Activated CD8-positive, alpha-beta memory T cell treated with anti-CD3 and anti-CD28 coated beads for 36 hours (primary cell): Measurements from ENCODE around the gene RBM46. TPM values are rescaled to one million over a fixed set of nuclear protein-coding genes. Genes with fewer than 3 reads are reported as not detected.

ENCODE experiments used
- CTCF ChIA-PET: fragments of 350-600 bp; sonication (Branson Sonifier 250); formaldehyde crosslinking; loops from one replicate; lab custom pipeline; 2021; ENCODE audit warnings: antibody characterized with exemption; lab: Charles Lee
- POLR2A ChIA-PET: fragments of 350-600 bp; sonication (Branson Sonifier 250); formaldehyde crosslinking; loops from one replicate; lab custom pipeline; 2021; ENCODE audit warnings: antibody characterized with exemption; lab: Charles Lee
- total RNA-seq, 2 experiments: library from RNA; stranded (reverse); gene quantifications; one replicate each; pipeline ENCODE4 v1.2.3, GENCODE V29; 2021

Gene RBM46, protein sequence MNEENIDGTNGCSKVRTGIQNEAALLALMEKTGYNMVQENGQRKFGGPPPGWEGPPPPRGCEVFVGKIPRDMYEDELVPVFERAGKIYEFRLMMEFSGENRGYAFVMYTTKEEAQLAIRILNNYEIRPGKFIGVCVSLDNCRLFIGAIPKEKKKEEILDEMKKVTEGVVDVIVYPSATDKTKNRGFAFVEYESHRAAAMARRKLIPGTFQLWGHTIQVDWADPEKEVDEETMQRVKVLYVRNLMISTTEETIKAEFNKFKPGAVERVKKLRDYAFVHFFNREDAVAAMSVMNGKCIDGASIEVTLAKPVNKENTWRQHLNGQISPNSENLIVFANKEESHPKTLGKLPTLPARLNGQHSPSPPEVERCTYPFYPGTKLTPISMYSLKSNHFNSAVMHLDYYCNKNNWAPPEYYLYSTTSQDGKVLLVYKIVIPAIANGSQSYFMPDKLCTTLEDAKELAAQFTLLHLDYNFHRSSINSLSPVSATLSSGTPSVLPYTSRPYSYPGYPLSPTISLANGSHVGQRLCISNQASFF
- total RNA-seq, result not detected

DNA sequence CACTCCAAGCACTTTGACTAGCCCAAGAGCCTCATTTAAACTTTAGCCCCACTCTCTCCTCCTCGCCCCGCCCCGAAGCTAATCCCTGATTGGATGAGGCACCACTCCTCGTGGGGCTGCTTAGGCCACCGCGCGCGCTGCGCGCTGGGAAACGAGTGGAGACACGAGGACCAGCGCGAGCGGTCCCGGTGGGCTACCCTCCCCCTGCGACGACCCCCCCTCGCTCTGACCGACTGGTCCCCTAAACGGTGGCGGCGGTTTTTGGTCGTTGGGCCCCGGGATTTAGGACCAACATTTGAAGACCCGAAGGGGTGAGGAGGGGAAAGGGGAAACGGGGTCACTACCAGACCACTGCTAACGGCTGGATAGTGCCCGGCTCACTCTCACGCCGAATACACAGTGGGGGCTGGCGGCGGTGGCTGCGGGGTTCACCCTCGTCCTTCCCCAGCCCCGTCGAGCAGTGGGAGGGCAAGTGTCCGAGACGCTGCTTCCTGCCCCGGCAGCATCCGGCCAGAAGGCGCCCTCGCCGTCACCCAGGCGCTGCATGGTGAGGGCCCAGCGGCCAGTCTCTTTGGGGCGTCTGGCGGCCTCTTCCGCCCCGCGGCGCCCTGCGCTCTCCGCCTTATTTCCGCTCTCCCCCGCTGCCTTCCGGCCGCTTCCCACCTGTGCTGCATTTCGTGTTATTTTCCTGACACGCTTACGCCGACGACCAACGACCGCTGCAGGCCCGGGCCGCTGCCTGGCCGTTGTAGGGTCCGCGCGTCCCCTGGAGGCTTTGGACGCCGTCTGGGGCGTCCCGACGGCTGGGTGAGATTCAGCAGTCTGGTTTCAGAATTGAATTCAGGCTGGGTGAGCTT is at the start of gene RBM46:
Gene RBM46 (plus strand): TSS at position 147 of the 857 bp plus-strand sequence. CDS start 15,481 bp downstream, outside the sequence.
- POLR2A ChIA-PET, result no interaction called here
- CTCF ChIA-PET, result no interaction called here

DNA sequence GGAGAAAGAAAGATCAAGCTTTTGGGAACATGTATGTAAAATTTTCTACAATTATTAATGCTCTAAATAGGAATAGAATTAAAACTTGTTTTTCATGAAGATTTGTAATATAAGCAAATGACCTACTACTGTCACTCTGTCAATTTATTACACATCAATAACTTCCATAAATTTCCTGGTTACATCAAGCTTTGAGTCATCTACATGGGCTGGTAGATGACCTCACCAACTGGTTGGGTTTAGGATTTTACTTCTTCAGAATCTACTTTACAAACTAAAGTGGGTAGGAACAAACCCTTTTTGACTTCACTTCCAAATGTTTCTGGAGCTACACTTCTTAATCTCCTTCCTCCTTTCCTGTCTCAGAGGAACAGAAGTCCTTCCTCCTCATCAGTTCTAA is 49.3 kb upstream of the RBM46 start:
- POLR2A ChIA-PET, result no interaction called here
- CTCF ChIA-PET, result no interaction called here

DNA sequence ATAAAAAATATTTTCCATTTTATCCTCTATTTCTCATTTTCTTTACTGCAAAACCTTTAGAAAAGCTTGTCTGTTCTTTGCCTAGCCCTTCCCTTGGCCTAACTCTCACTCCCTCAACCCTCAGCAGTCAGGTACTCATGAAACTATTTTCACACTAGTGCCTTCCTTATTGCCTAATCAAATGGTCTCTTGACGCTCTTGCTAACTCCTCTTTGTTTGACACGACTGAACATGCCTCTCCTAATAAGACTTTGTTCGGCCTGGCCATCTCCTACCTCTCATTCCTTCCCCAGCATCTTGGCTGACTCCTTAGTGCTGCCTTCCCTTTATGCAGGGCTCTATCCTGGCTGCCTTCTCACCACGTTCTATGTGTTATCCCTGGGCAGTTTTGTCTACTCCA is 48.4 kb upstream of the RBM46 start:
- ChIA-PET CTCF (no interaction called here), POLR2A (no interaction called here)

DNA sequence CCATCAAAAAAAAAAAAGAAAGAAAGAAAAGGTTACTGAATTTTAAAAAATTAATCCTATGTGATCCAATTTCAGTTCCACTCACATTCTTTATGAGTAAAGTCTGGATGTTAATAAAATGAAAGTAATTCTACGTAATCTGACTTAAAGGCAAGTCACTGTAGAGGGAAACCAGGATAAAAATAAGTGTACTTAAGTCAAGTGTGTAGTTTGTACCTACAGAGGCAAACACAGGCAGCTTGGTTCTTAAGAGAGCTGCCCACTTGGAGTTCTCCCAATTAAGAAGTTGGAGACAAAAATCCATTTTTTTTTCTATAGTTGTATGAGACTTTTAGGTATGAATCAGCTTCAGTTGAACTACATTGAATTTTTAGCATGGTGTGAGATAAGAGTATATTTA is 44.3 kb upstream of the RBM46 start:
- ChIA-PET CTCF (no interaction called here), POLR2A (no interaction called here)

DNA sequence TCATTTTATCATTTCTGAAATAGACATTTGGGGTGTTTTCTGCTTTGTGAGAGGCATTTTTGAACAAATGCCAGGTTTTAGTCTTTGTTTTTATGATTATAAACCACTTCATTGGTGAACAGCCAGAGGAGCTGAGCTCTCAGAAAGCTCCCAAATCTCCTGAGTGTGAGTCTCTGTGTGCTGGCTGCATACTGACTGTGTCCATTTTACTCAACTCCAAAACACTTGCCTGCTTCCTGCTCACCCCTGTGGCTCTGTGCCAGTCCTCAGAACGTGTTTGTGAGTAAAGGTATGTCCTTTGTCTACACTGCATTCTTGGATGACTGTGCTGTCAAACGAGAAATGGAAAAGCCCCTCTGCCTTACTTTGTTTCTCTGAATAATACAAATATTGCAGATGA is 42.6 kb upstream of the RBM46 start:
- ChIA-PET POLR2A (no interaction called here), CTCF (no interaction called here)

DNA sequence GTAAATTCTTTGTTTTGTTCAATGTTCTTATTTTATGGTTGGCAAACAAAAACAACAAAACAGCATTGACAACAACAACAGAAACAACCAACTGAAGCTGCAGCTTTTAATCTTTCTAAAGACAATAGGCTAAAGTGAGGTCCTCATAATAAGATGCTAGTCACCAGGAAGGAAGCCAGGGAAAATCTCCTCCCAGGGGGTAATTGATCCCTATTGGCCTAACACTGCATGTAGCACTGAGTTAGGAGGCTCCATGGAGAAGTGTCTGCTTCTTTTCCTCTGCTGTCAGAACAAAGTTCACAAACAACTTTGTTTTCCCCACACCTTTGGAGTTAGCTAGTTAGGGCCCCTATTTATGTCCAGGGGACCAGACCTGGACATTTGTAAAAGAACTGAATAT is 42.0 kb upstream of the RBM46 start:
- CTCF ChIA-PET, result no interaction called here
- POLR2A ChIA-PET, result no interaction called here

DNA sequence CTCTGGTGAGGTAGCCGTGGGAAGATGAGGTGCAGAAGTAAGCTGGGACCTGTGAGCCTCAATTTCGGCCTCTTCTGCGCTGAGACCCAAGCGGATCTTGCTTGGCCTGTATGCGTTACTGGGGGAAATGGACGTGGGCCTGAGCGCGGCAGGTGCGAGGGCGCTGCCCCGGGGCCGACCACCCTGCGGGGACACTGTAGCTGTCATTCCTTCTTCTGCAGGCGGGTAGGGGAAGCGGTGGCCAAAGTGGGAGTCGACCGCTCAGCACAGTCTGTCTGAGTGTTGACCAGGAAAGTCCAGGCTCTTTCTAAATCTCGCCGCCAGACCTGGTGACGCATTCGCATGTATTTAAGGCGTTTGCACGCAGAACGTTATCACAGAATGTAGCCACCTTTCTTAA is 40.6 kb upstream of the RBM46 start:
- CTCF ChIA-PET, result no interaction called here

DNA sequence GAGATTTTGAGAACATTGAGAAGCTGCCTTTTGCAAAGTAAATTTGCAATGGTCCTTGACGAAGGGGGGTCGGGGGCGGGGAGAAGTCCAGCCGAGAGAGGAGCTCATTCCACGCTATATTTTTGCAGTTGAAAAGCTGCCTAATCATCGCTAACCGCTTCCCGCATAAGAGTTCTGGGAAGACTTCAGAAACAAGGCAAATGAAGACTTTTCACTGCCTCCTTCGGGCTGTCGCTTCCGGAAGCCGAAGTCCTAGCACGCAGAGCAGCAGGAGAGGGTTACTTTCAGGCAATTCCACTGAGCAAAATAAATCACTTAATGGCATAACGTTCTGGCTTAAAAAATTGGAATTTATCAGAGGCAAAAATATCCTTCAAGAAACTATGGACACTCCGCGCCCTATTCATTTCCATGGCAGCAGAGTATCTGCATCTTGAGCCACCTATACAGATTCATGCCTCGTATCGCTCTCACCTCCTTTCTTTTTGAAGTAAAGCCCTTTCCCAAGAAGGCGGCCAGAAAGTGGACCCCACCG is 39.9 kb upstream of the RBM46 start:
- ChIA-PET POLR2A (no interaction called here), CTCF (no interaction called here)

More for the DNA sequence above, 40.6 kb upstream of the RBM46 start:
- POLR2A ChIA-PET, result no interaction called here

DNA sequence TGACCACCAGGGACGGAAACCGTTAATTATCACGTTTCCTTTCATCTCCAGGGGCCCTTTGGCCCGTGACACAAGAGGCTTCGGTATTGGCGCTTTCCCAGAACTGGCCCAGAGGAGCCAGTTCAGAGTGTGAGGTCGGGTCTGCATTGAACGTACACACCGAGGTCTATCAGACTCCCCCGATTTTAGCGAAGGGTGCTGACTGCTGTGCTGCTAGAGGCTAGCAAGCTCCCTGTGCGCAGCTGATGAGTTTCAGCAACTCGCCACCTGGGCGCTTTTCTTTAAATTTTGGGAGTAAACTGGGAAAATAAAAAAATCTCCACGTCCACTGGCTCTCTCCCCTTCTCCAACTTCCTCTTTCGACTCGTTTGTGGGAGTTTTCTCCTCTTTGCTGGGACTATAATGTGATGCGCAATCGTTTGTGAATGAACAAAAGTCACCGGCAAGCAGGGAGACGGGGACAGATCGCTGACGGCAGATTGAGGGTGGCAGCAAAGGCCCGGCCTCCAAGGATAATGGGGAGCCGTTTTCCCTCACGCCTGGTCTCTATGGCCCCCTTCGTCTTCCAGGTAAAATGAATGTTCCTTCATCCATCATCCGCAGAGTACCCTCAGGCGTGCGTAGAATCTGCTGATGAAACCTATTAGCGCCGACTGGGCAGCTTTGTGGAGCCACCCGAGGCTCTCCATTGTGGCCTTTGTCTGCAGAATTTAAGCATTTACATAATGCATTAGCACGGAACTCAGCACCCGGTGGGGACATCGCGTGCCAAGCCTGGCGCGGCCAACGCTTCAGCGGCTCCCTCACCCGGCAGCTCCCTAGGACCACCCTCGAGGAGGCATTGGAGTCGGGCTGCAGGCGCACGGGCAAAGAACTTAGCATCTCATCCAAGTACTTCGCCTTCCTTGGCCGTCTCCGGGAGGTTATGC is 38.9 kb upstream of the RBM46 start:
- ChIA-PET CTCF (no interaction called here), POLR2A (no interaction called here)

DNA sequence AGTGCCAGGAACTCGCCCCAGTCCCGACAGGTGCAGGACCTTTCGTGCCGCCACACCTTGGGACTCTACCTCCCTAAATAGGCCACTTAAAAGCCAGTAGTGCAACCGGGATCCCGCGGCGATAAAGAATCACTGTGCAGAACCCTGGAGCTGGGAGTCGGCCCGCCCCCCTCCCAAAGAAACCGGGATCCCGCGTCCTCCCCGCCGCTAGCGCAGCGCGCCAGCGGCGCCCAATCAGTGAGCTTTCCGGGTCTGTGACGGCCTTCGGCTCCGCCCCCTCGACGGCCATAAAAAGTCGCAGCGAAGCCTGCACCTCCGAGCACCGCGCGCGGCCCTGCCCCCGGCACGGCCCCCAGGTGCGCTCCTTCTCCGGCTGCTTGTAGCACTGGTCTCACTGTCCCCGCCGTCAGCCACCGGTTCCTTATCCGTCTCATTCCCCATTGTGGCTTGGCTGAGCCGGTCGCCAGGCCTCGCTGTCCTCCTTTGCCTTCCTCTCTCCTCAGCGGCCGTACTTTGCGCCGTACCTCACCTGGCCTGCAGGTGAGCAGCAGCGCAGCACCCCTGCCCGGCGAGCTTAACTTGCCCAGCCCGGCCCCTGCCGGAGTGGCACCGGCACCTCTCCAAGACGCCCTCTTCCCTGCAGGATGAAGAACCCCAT is 37.3 kb upstream of the RBM46 start, which contains the start of gene LRAT:
Gene LRAT (plus strand): TSS at position 318 of the 658 bp plus-strand sequence. CDS start 327 bp downstream, at position 645.
- POLR2A ChIA-PET, result no interaction called here
- CTCF ChIA-PET, result no interaction called here

DNA sequence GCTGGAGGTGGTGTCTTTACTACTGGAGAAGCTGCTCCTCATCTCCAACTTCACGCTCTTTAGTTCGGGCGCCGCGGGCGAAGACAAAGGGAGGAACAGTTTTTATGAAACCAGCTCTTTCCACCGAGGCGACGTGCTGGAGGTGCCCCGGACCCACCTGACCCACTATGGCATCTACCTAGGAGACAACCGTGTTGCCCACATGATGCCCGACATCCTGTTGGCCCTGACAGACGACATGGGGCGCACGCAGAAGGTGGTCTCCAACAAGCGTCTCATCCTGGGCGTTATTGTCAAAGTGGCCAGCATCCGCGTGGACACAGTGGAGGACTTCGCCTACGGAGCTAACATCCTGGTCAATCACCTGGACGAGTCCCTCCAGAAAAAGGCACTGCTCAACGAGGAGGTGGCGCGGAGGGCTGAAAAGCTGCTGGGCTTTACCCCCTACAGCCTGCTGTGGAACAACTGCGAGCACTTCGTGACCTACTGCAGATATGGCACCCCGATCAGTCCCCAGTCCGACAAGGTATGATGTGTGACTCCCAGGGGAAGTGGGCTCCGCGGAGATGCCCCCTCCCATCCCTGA is 36.6 kb upstream of the RBM46 start:
- POLR2A ChIA-PET, result no interaction called here
- CTCF ChIA-PET, result no interaction called here

DNA sequence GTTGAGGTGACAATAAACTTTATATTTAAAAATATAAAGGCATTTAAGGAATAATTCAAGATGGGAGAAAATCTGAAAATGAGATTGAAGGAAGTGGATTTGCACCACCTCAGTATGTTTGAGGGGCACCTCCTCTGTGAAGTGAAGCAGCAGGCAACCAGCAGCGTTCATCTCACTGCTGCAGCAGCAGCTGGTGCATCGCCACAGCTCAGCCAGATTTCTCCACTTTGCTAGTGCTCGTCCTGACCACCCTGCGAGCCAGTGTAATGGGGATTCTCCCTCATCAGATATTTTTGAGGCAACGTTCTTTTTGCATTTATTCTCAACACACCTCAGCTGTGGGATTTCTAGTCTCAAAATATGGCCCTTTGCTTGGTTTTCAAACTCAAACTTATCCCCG is 23.4 kb upstream of the RBM46 start:
- CTCF ChIA-PET, result no interaction called here
- POLR2A ChIA-PET, result no interaction called here

DNA sequence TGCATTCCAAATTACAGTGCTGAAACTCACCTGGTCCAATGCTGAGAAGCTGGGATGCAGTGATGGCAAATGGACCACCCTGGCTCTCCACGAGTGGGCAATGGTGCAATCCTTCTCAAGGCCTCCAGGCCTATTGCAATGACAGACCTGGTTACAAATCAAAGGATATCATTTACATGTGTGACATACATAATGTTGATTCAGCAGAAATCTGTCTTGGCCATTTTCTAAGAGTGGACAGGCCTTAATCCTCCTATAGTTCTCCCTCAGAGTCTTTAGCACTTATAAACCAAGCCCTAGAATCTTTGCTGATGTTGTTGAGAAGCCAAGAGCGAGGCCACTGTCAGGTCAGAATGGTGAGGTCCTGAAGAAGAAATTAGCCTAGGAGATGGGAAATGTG is 20.2 kb upstream of the RBM46 start:
- ChIA-PET POLR2A (no interaction called here), CTCF (no interaction called here)

DNA sequence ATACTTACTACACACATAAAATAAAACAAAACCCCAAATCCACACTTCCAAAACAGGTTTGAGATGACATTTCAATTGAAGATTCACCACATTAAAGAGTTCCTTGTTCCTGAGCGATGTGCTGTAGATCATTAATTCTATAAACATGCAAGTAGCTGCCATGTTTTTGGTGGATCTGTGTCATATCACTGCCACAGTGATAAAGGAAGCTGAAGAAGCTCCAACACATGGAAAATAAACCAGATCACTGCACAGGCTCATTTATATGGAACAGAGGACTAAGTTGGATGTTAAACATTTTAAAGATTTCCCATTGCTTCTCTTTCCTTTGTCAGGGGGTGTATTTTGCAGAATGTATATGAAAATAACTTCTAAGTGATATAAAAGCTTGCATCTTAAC is 2.8 kb upstream of the RBM46 start:
- ChIA-PET CTCF (no interaction called here), POLR2A (no interaction called here)

DNA sequence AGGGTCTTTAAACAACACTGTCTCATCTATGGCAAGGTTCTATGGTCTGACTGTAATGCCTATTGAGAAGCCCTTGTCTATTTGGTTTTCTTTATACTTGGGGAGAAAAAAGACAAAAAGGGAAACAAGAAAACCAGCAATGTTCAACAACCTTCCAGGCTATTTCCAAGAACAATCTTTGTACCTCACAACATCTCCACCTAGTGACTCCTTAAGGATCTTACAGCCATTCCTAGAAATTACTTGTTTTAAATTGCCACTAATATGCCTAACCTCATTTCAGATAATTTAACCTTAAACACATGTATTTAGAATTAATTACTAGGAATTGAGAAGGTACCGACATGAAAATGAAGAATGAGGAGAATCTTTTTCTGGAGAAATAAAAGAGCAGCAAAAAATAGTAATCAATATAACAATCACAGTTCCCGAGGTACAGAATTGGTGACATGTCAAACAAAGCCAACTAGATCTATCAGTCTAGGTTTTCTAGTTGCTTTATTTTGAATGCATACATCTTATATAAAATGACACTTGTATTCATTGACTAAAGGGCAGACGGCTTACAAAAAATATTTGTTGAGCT is 1.6 kb upstream of the RBM46 start:
- CTCF ChIA-PET, result no interaction called here
- POLR2A ChIA-PET, result no interaction called here

DNA sequence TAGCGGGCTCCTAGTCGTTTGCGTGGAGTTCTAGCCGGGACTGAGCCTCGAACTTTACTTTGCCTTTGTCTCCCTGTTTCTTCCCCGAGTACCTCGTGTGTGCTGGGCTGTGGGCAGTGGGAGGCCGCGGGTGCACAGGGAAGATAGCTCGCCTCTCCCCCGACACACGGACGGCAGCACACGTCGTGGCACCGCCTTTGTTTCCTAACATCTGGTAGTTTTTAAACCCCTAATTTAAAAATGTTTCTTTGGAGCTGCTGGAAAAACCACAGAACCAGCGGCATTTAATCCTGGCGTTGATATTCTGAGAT is 866 bp downstream of the RBM46 start:
- POLR2A ChIA-PET, result no interaction called here
- CTCF ChIA-PET, result no interaction called here

DNA sequence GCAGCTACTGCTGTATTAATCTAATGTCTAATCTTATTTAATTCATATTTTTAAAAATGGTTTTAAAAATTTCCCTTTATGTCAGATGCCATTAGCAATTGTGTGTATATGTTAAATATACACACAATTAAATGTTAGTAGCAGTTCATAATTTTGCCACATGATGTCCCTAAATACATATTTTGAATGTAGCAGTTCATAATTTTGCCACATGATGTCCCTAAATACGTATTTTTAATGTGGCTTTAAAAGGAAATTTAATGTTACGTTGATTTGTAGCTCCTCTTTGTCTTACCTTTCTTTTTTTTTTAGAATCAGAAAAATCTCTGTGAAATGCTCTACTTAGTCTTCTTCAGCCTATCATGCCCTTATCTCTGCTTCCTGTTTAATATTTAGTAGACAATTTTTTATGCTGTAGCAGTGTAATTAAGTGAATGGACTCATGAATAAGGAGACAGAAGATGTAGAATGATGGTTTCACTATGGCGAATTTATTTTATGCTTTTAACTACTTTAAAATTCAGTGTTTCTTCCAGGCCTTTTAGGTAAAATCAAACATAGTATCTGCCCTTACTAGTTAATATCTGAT is 26.1 kb downstream of the RBM46 start:
- CTCF ChIA-PET, result no interaction called here
- POLR2A ChIA-PET, result no interaction called here

DNA sequence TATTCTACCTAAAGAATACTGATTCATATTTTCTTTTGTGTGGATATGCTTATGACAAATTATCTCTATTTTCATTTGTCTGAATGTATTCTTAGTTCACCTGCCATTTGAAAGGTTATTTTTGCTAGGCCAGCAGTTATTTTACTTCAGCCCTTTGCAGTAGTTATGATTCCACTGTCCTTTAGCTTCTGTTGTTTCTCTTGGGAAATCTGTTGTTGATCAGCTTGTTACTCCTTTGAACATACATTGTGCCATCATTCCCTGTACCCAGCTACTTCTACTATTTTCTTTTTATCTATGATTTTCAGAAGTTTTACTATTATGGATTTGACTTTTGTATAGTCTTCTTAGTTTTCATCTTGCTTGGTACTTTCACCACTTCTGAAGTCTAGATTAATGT is 37.2 kb downstream of the RBM46 start:
- POLR2A ChIA-PET, result no interaction called here
- CTCF ChIA-PET, result no interaction called here
